Transverse colon (tissue), 4 donors: ENCODE results near the gene RTP5.

ENCODE experiments used
- CTCF ChIP-seq, 5 experiments: fragments of 200-600 bp in 3 of 5; fragments of 450-650 bp in 2 of 5; sonication (generic) in 3 of 5; IDR thresholded peaks; 1 replicate in 2 of 5; 2 replicates in 3 of 5; pipeline ENCODE4 v1.5.1; 2016 to 2017; ENCODE audit warnings: antibody characterized with exemption in 5 of 5, inconsistent platforms in 3 of 5, mild to moderate bottlenecking in 2 of 5, moderate library complexity in 1 of 5
- EP300 ChIP-seq: sonication (generic); formaldehyde crosslinking; IDR thresholded peaks from one replicate; pipeline ENCODE4 v1.6.1; 2017; ENCODE audit warnings: antibody characterized with exemption, low read depth
- POLR2A ChIP-seq: fragments of 450-650 bp; IDR thresholded peaks from one replicate; pipeline ENCODE4 v1.6.1; 2016; ENCODE audit warnings: antibody characterized with exemption, mild to moderate bottlenecking, moderate library complexity
- POLR2AphosphoS5 ChIP-seq, 3 donors: sonication (generic); formaldehyde crosslinking; IDR thresholded peaks; one replicate each; pipeline ENCODE4 v1.6.1; 2016; ENCODE audit warnings: antibody characterized with exemption in 3 of 3

GRCh38 chr2:241901018-241901380 is 31.5 kb downstream of the RTP5 start:
- TF ChIP-seq POLR2AphosphoS5 (IDR thresholded peaks at IDR 0.05): no peak
- TF ChIP-seq CTCF (IDR thresholded peaks at IDR 0.05): no peak
- no peak for TF ChIP-seq EP300
- TF ChIP-seq POLR2A: no peak
